GM12875 (cell line): Measurements from ENCODE around the gene TRPV2.
"Not testable (repeated sequence)": the region's sequence is repeated elsewhere in the genome, so short reads cannot be mapped to it uniquely, and the experiment has no call there.

Experiments
- H3K4me3 ChIP-seq: one replicate; pipeline ENCODE4 v1.5.1; 2011; ENCODE audit warnings: low read depth, low read length, control low read depth
- TF ChIP-seq, protein P1 (sequence below): IDR thresholded peaks from 2 replicates; pipeline ENCODE4 v1.5.1; 2011; ENCODE audit warnings: low read depth, mild to moderate bottlenecking, control low read depth, inconsistent platforms, low read length, moderate library complexity, borderline replicate concordance; ENCODE audit not compliant: insufficient read depth

TRPV2 gene

DNA sequence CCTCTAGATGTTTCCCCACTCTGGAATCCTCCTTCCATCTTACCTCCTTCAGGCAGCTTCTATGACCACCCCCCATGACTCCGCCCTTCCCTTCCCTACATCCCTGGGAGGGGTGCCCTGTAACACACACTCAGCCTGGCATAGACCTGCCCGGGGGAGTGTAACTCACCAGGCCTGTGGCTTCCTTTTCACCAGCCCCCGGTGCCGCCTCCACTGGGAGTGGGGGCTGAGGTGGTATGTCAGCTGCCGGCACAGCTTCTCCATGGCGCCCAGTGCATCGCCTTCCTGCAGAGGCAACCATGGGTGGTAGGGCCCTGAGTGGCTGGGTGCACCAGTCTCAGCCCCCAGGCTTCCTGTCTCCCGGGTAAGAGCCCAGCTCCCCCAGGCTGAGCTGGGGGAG, 32.3 kb downstream of the TRPV2 start:
- no peak overlapping the region for H3K4me3 ChIP-seq
- TF ChIP-seq, protein P1, sequence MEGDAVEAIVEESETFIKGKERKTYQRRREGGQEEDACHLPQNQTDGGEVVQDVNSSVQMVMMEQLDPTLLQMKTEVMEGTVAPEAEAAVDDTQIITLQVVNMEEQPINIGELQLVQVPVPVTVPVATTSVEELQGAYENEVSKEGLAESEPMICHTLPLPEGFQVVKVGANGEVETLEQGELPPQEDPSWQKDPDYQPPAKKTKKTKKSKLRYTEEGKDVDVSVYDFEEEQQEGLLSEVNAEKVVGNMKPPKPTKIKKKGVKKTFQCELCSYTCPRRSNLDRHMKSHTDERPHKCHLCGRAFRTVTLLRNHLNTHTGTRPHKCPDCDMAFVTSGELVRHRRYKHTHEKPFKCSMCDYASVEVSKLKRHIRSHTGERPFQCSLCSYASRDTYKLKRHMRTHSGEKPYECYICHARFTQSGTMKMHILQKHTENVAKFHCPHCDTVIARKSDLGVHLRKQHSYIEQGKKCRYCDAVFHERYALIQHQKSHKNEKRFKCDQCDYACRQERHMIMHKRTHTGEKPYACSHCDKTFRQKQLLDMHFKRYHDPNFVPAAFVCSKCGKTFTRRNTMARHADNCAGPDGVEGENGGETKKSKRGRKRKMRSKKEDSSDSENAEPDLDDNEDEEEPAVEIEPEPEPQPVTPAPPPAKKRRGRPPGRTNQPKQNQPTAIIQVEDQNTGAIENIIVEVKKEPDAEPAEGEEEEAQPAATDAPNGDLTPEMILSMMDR, result no peak

- H3K4me3 ChIP-seq, result no peak overlapping the region
- TF ChIP-seq, protein P1, result no peak
Measured at GRCh38 chr17:16448490-16448889, 33.1 kb downstream of the TRPV2 start.

DNA sequence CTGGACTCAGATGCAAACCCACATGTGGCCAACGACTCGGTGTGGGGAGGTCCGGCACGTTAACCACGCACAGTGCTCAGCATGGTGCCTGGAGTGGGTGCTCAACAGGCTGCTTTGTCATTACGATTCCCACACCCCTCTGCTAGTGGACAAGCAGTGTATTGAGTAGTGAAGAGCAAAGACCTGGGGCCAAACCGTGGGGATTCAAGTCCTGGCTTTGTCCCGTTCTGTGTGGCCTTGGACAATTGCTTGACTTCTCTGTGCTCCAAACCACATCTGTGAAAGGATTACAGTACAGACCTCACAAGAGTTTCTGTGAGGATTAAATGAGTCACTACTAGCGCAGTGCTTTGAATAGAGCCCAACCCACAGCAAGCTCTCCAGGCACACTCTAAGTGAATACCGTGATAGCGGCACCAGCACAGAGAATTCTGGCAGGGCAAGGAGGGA, 33.8 kb downstream of the TRPV2 start:
- TF ChIP-seq, protein P1, result no peak
- no peak overlapping the region for H3K4me3 ChIP-seq

GRCh38 chr17:16450028-16450427, 34.7 kb downstream of the TRPV2 start:
- TF ChIP-seq, protein P1, result no peak

DNA sequence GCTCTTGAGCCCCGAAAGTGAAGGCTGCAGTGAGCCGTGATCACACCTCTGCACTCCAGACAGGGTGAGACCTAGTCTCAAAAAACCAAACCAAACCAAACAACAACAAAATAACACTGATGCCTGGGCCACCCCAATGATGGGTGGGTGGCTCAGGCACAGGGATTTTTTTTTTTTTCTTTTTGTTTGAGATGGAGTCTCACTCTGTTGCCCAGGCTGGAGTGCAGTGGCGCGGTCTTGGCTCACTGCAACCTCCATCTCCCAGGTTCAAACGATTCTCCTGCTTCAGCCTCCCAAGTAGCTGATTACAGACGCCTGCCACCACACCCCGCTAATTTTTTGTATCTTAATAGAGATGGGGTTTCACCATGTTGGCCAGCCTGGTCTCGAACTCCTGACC, 36.9 kb downstream of the TRPV2 start:
- not testable (repeated sequence) for H3K4me3 ChIP-seq

More at GRCh38 chr17:16450028-16450427, 34.7 kb downstream of the TRPV2 start:
- H3K4me3 ChIP-seq, result no peak overlapping the region

DNA sequence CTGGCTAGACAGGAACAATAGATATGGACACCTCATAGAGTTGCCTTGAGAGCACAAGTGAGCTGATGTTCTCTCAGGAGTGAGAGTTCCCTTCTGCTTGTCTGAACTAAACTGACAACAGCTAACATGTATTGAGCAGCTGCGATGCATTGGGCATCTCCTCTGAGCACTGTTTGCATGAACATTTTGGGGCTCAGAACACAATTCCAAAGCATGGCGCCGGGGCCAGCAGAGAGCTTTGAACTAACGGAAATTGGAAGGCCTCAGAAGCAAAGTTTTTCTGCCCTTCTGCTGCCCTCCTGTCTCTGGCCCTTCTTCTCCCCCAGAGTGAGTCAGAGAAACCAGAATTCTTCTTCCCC, 38.1 kb downstream of the TRPV2 start:
- H3K4me3 ChIP-seq, result no peak overlapping the region
- TF ChIP-seq, protein P1, result no peak

DNA sequence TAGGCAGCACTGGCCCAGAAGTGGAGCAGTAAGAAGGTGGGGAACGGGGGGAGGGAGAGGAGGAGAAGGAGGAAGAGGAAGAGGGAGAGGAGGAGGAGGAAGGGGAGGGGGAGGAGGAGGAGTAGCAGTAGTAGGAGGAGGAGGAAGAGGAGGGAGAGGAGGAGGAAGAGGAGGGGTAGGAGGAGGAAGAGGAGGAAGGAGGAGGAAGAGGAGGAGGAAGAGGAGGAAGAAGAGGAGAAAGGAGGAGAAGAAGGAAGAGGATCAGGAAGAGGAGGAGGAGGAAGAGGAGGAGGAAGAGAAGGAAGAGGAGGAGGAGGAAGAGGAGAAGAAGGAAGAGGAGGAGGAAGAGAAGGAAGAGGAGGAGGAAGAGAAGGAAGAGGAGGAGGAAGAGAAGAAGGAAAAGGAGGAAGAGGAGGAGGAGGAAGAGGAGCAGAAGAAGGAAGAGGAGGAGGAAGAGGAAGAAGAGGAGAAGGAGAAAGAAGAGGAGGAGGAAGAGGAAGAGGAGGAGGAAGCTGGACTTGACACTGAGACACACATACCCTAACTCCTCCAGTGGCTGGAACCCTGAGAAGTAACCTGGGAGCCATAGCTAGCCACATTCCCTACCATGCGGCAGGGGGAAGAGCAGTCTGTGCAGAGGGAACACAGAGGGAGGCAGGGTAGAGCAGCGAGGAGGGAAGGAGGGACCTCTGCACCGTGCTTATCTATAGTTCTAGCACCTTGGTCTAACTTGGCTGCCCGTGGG, 40.8 kb downstream of the TRPV2 start:
- TF ChIP-seq, protein P1, result no peak
- no peak overlapping the region for H3K4me3 ChIP-seq
